IMR-90 (cell line): ENCODE results near the gene XRCC5.

Experiments used
- MAFK ChIP-seq: IDR thresholded peaks from 2 replicates; pipeline ENCODE4 v1.6.1; 2012; ENCODE audit warnings: low read depth, low read length, improper control_type of control experiment
- POLR2A ChIP-seq: IDR thresholded peaks from 2 replicates; pipeline ENCODE4 v1.6.1; 2012; ENCODE audit warnings: mild to moderate bottlenecking, low read depth, low read length
- RAD21 ChIP-seq: IDR thresholded peaks from 2 replicates; pipeline ENCODE4 v1.6.1; 2012; ENCODE audit warnings: low read length, improper control_type of control experiment
- RFX5 ChIP-seq: IDR thresholded peaks from 2 replicates; pipeline ENCODE4 v1.8.0; 2012; ENCODE audit warnings: low read depth, mild to moderate bottlenecking, low read length, moderate library complexity
- SMC3 ChIP-seq: fragments of 150-350 bp; IDR thresholded peaks from 2 replicates; pipeline ENCODE4 v1.6.1; 2016; ENCODE audit warnings: low read depth, mild to moderate bottlenecking, antibody characterized with exemption, low read length, moderate library complexity
- TF ChIP-seq, protein P1 (sequence below): conservative IDR thresholded peaks from 2 replicates; pipeline ENCODE4 v1.5.1; 2012; ENCODE audit warnings: mild to moderate bottlenecking, low read depth, low read length, improper control_type of control experiment
- TF ChIP-seq, protein P2 (sequence below): fragments of 150-350 bp; IDR thresholded peaks from 2 replicates; pipeline ENCODE4 v1.6.1; 2017; ENCODE audit warnings: mild to moderate bottlenecking, antibody characterized with exemption, low read length, low read depth

DNA sequence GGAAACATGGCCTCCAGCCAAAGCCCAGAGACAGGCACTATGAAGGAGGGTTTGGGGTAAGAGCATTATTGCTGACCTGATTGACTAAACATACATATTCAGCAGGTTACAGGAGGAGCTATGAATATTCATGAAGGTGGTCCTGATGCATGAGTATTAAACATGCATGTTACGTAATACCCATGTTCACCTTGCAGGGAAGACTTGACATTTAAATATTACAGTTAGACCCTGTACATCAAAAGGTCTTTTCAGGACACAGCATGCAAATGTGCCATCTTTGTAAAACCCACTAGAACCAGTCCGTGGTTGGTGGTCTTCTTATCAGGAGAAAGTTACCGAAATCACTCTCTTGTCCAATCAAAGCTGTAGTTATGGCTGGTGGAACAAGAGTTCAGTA, 59.9 kb downstream of the XRCC5 start:
- TF ChIP-seq, protein P1, sequence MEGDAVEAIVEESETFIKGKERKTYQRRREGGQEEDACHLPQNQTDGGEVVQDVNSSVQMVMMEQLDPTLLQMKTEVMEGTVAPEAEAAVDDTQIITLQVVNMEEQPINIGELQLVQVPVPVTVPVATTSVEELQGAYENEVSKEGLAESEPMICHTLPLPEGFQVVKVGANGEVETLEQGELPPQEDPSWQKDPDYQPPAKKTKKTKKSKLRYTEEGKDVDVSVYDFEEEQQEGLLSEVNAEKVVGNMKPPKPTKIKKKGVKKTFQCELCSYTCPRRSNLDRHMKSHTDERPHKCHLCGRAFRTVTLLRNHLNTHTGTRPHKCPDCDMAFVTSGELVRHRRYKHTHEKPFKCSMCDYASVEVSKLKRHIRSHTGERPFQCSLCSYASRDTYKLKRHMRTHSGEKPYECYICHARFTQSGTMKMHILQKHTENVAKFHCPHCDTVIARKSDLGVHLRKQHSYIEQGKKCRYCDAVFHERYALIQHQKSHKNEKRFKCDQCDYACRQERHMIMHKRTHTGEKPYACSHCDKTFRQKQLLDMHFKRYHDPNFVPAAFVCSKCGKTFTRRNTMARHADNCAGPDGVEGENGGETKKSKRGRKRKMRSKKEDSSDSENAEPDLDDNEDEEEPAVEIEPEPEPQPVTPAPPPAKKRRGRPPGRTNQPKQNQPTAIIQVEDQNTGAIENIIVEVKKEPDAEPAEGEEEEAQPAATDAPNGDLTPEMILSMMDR: no peak
- TF ChIP-seq MAFK (no peak), POLR2A (no peak), RAD21 (no peak), RFX5 (no peak), SMC3 (no peak)
- TF ChIP-seq, protein P2, sequence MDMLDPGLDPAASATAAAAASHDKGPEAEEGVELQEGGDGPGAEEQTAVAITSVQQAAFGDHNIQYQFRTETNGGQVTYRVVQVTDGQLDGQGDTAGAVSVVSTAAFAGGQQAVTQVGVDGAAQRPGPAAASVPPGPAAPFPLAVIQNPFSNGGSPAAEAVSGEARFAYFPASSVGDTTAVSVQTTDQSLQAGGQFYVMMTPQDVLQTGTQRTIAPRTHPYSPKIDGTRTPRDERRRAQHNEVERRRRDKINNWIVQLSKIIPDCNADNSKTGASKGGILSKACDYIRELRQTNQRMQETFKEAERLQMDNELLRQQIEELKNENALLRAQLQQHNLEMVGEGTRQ: no peak
